WTC11 (cell line): ENCODE measurements around the gene TMEM198. TPM values are rescaled to one million over a fixed set of nuclear protein-coding genes. Genes with fewer than 3 reads are reported as not detected.

ENCODE experiments used
- ATAC-seq: fragments of 200-7000 bp; cut with Tn5 transposase; 2 replicates; pipeline ENCODE4 v1.10.0; 2021; ENCODE audit warnings: mild to moderate bottlenecking, moderate library complexity
- CTCF ChIA-PET: fragments of 300-600 bp; sonication (Branson Sonifier 250); formaldehyde crosslinking; loops from one replicate; lab custom pipeline; 2021; ENCODE audit warnings: antibody characterized with exemption; lab: Charles Lee
- POLR2A ChIA-PET: fragments of 350-600 bp; sonication (Branson Sonifier 250); formaldehyde crosslinking; loops from one replicate; lab custom pipeline; 2021; ENCODE audit warnings: antibody characterized with exemption; lab: Charles Lee
- DNase-seq: peaks from one replicate; pipeline ENCODE4 v3.0.0; 2021; ENCODE audit warnings: low spot score
- H3K27ac Mint-ChIP-seq: 2 replicates; pipeline ENCODE4 v1.8.0; 2021; ENCODE audit warnings: mixed read lengths
- H3K27me3 Mint-ChIP-seq: 2 replicates; pipeline ENCODE4 v1.8.0; 2021; ENCODE audit warnings: low read depth, mild to moderate bottlenecking, moderate library complexity, mixed read lengths
- H3K36me3 Mint-ChIP-seq: 2 replicates; pipeline ENCODE4 v1.8.0; 2021; ENCODE audit warnings: mixed read lengths
- H3K4me1 Mint-ChIP-seq: 2 replicates; pipeline ENCODE4 v1.8.0; 2022; ENCODE audit warnings: mixed read lengths
- H3K4me3 Mint-ChIP-seq: 2 replicates; pipeline ENCODE4 v1.8.0; 2021; ENCODE audit warnings: mild to moderate bottlenecking, moderate library complexity, mixed read lengths
- H3K9me3 Mint-ChIP-seq: 2 replicates; pipeline ENCODE4 v1.8.0; 2021; ENCODE audit warnings: mixed read lengths
- ATF3 ChIP-seq: sonication (generic); formaldehyde crosslinking; conservative IDR thresholded peaks from 2 replicates; pipeline ENCODE4 v1.8.1; 2022; ENCODE audit warnings: mild to moderate bottlenecking, missing genetic modification reagents
- CREB1 ChIP-seq: sonication (generic); formaldehyde crosslinking; IDR thresholded peaks from 2 replicates; pipeline ENCODE4 v1.8.0; 2023; ENCODE audit warnings: mild to moderate bottlenecking, missing genetic modification reagents
- ELF4 ChIP-seq: sonication (generic); formaldehyde crosslinking; IDR thresholded peaks from 2 replicates; pipeline ENCODE4 v1.8.1; 2022; ENCODE audit warnings: low read depth, mild to moderate bottlenecking, moderate library complexity, missing genetic modification reagents
- FOXK1 ChIP-seq: sonication (generic); formaldehyde crosslinking; IDR thresholded peaks from 2 replicates; pipeline ENCODE4 v1.8.0; 2022; ENCODE audit warnings: mild to moderate bottlenecking, moderate library complexity, missing genetic modification reagents
- JUN ChIP-seq: sonication (generic); formaldehyde crosslinking; IDR thresholded peaks from 2 replicates; pipeline ENCODE4 v1.8.0; 2023; ENCODE audit warnings: mild to moderate bottlenecking, missing genetic modification reagents
- KAT7 ChIP-seq: sonication (generic); formaldehyde crosslinking; IDR thresholded peaks from 2 replicates; pipeline ENCODE4 v1.8.1; 2023; ENCODE audit warnings: missing genetic modification reagents, mild to moderate bottlenecking, borderline replicate concordance
- NFATC4 ChIP-seq: fragments of 250-450 bp; sonication (Bioruptor Pico); IDR thresholded peaks from 2 replicates; pipeline ENCODE4 v1.9.0; 2021; ENCODE audit warnings: mild to moderate bottlenecking
- NR1H2 ChIP-seq: sonication (generic); formaldehyde crosslinking; IDR thresholded peaks from 2 replicates; pipeline ENCODE4 v1.9.0; 2021; ENCODE audit warnings: mild to moderate bottlenecking, moderate library complexity, missing genetic modification reagents
- NR2C2 ChIP-seq: sonication (generic); formaldehyde crosslinking; IDR thresholded peaks from 2 replicates; pipeline ENCODE4 v1.8.0; 2022; ENCODE audit warnings: mild to moderate bottlenecking, missing genetic modification reagents
- TEAD1 ChIP-seq: sonication (generic); formaldehyde crosslinking; IDR thresholded peaks from 2 replicates; pipeline ENCODE4 v1.8.0; 2022; ENCODE audit warnings: mild to moderate bottlenecking, missing genetic modification reagents
- TEAD4 ChIP-seq: sonication (generic); formaldehyde crosslinking; IDR thresholded peaks from 2 replicates; pipeline ENCODE4 v1.8.0; 2022; ENCODE audit warnings: mild to moderate bottlenecking, missing genetic modification reagents
- TP53 ChIP-seq: sonication (generic); formaldehyde crosslinking; IDR thresholded peaks from 2 replicates; pipeline ENCODE4 v1.8.1; 2023; ENCODE audit warnings: mild to moderate bottlenecking, missing genetic modification reagents
- USF2 ChIP-seq: sonication (generic); formaldehyde crosslinking; IDR thresholded peaks from 2 replicates; pipeline ENCODE4 v1.8.1; 2023; ENCODE audit warnings: mild to moderate bottlenecking, missing genetic modification reagents, moderate library complexity
- ZBTB21 ChIP-seq: sonication (generic); formaldehyde crosslinking; IDR thresholded peaks from 2 replicates; pipeline ENCODE4 v1.8.1; 2023; ENCODE audit warnings: mild to moderate bottlenecking, missing genetic modification reagents, borderline replicate concordance
- ZNF121 ChIP-seq: sonication (generic); formaldehyde crosslinking; IDR thresholded peaks from 2 replicates; pipeline ENCODE4 v1.8.0; 2023; ENCODE audit warnings: missing genetic modification reagents
- ZNF138 ChIP-seq: sonication (generic); formaldehyde crosslinking; conservative IDR thresholded peaks from 2 replicates; pipeline ENCODE4 v1.8.1; 2022; ENCODE audit warnings: mild to moderate bottlenecking, moderate library complexity, missing genetic modification reagents
- ZNF232 ChIP-seq: sonication (generic); formaldehyde crosslinking; IDR thresholded peaks from 2 replicates; pipeline ENCODE4 v1.8.0; 2022; ENCODE audit warnings: mild to moderate bottlenecking, missing genetic modification reagents
- ZNF396 ChIP-seq: fragments of 250-450 bp; sonication (Bioruptor Pico); IDR thresholded peaks from 2 replicates; pipeline ENCODE4 v1.8.0; 2021; ENCODE audit warnings: mild to moderate bottlenecking, moderate library complexity, borderline replicate concordance
- ZNF423 ChIP-seq: fragments of 250-450 bp; sonication (Bioruptor Pico); IDR thresholded peaks from 2 replicates; pipeline ENCODE4 v2.1.2; 2022; ENCODE audit warnings: mild to moderate bottlenecking, moderate library complexity
- ZNF532 ChIP-seq: fragments of 250-450 bp; sonication (Bioruptor Pico); IDR thresholded peaks from 2 replicates; pipeline ENCODE4 v1.9.0; 2021; ENCODE audit warnings: mild to moderate bottlenecking, borderline replicate concordance
- ZNF671 ChIP-seq: fragments of 250-450 bp; sonication (Bioruptor Pico); IDR thresholded peaks from 2 replicates; pipeline ENCODE4 v1.8.0; 2021; ENCODE audit warnings: mild to moderate bottlenecking
- total RNA-seq: library from RNA; stranded (reverse); gene quantifications from 3 replicates; pipeline ENCODE4 v1.2.3, GENCODE V29; 2021
- TF ChIP-seq, protein P1 (sequence below): sonication (generic); formaldehyde crosslinking; IDR thresholded peaks from 2 replicates; pipeline ENCODE4 v1.8.0; 2023; ENCODE audit warnings: missing genetic modification reagents

The TMEM198 gene
- total RNA-seq, 1 experiment from 2014 or later = 7.1 TPM

DNA sequence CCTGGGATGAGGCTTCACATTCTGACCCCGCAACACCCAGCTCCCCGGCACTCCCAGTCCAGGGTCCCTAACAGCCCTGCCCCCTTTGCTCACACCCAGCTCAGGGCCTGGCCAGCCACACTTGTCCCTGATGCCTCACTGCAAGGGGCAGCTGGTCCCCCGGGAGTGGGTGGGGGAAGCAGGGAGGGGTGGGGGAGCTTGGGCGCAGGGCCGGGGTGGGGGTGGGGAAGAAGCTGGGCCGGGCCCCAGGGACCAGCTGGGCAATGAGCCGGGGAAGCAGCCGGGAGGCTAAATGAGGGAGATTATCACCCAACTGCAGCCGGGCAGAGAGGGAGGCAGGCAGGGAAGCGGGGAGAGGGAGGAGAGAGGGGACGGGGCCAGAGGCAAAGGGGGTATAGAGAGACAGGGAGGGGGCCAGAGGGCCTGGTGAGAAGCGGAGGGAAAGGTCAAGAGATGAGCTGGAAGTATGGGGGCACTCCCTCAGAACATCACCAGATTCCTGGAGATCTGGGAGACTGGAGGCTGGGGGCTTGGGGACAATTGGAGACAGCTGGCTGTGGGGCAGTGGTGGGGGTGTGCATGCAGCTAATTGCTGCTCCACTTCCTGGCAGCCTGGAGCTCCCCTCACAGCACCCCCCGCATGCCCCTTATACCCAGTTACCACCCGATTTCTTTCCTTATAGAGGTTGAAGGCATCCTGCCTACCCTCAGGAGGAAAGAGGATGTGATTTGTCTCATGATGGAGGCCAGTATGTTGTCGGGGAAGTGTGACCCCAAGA is 32.1 kb upstream of the TMEM198 start (continued):
- TF ChIP-seq, protein P1, sequence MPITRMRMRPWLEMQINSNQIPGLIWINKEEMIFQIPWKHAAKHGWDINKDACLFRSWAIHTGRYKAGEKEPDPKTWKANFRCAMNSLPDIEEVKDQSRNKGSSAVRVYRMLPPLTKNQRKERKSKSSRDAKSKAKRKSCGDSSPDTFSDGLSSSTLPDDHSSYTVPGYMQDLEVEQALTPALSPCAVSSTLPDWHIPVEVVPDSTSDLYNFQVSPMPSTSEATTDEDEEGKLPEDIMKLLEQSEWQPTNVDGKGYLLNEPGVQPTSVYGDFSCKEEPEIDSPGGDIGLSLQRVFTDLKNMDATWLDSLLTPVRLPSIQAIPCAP (CRISPR knock-in tag) = no peak
- no peak for TF ChIP-seq ZBTB21 (CRISPR knock-in tag)
- no peak for TF ChIP-seq ZNF232 (CRISPR knock-in tag)
- TF ChIP-seq KAT7 (CRISPR knock-in tag) = no peak
- no peak for TF ChIP-seq ZNF532 (CRISPR knock-in tag)
- TF ChIP-seq ZNF671 (CRISPR knock-in tag) = no peak

- peaks cover 51% of the 10 kb centered on the region for H3K4me1 Mint-ChIP-seq
- CTCF ChIA-PET = interaction anchor here (0.6 to 41.3 kb wide), 8 partner anchors 8 to 126 kb away, joined by 3 to 2316 read pairs (median 6); partner anchors contain the start of gene GMPPA
- H3K9me3 Mint-ChIP-seq = no peaks in the 10 kb centered on the region
- no peak for DNase-seq
- no peak overlapping the region for H3K4me3 Mint-ChIP-seq
- ATAC-seq = no peak
- H3K36me3 Mint-ChIP-seq = no peaks in the 10 kb centered on the region
- POLR2A ChIA-PET = interaction anchor here (1.0 to 2.9 kb wide), 2 partner anchors 14 to 21 kb away, joined by 5 to 8 read pairs; partner anchors contain the start of gene GMPPA
- no peak for TF ChIP-seq ZNF138 (CRISPR knock-in tag)
- no peak overlapping the region for H3K27ac Mint-ChIP-seq
- H3K27me3 Mint-ChIP-seq = peaks cover 68% of the 10 kb centered on the region
Measured at GRCh38 chr2:219512524-219513216, 31.2 kb upstream of the TMEM198 start.

DNA sequence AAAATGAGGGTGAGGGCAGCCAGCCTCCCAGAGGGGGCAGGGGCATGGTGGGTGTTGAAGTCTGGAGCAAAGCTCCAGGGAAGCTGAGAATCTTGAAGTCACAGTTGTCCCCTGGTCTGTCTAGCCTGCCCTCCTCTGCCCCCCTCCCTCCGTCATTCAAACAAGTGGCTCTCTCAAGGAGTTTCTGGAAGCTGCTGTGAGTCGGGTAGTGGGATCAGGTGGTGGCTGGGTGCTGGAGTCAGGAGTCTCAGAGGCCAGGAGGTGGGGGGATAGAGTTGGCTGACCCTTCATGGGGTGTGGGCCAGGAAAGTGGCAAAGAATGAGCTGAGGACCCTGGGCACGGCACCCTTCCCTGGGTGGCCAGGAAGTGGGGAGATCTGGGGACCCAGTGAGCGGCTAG is 30.0 kb upstream of the TMEM198 start:
- no peaks in the 10 kb centered on the region for H3K9me3 Mint-ChIP-seq
- no peak overlapping the region for H3K27ac Mint-ChIP-seq
- peak overlapping the region; percentile 59 for H3K4me3 Mint-ChIP-seq

DNA sequence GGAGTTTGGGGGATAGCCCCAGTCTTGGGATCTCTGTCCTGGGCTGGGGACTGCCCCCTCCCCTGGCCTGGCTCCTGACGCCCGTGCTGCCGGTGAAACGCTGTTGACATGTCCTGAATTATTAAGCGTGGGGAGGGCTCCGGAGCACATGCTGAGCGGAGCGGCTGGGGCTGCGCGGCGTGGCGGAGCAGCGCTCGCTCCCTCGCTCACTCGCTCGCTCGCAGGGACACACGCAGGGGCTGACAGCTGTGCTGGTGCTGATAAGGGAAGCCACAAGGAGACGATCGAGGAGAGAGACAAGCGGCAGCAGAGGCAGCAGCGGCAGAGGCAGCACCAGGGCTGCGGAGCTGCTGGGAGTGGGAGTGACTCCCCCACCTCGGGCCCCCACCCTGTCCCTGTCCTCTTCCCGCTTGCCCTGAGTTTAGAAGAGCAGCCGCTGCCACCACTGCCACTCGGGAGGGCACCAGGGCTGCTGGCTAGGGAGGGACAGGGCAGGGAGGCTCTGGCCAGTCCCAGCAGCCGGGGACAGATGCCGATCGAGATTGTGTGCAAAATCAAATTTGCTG is 29.5 kb upstream of the TMEM198 start, which contains the start of gene ASIC4:
Gene ASIC4 (plus strand): TSS at position 287 of the 566 bp plus-strand sequence. CDS start 243 bp downstream, at position 530.
- H3K4me1 Mint-ChIP-seq = peaks cover 54% of the 10 kb centered on the region
- no peak for DNase-seq
- peak within 1 kb of the TSS; percentile 59 for H3K4me3 Mint-ChIP-seq
- ChIA-PET POLR2A (interaction anchor here (0.7 to 1.6 kb wide), 2 partner anchors 18 to 127 kb away, joined by 3 read pairs; partner anchors contain the start of gene DNPEP), CTCF (interaction anchor here (0.9 to 41.3 kb wide), 7 partner anchors 8 to 112 kb away, joined by 3 to 2316 read pairs (median 3); partner anchors contain the start of gene GMPPA)
- no peaks in the 10 kb centered on the region for H3K9me3 Mint-ChIP-seq
- peaks cover 73% of the 10 kb centered on the region for H3K27me3 Mint-ChIP-seq
- TF ChIP-seq NFATC4 (no peak), TP53 (CRISPR knock-in tag) (no peak), ZNF396 (CRISPR knock-in tag) (no peak), USF2 (CRISPR knock-in tag) (no peak), CREB1 (CRISPR knock-in tag) (no peak), JUN (CRISPR knock-in tag) (no peak), ELF4 (CRISPR knock-in tag) (no peak)
- H3K27ac Mint-ChIP-seq = no peak within 1 kb of the TSS
- no peaks in the 10 kb centered on the region for H3K36me3 Mint-ChIP-seq
- peak; percentile 2; the same call in 1 of the 2 replicates for ATAC-seq

More for the DNA sequence above, 30.0 kb upstream of the TMEM198 start:
- Mint-ChIP-seq H3K4me1 (peaks cover 52% of the 10 kb centered on the region), H3K27me3 (peaks cover 73% of the 10 kb centered on the region), H3K36me3 (no peaks in the 10 kb centered on the region)
- DNase-seq (no peak), ATAC-seq (no peak)
- ChIA-PET CTCF (interaction anchor here (0.9 to 41.3 kb wide), 7 partner anchors 9 to 111 kb away, joined by 3 to 2316 read pairs (median 3); partner anchors contain the start of gene GMPPA), POLR2A (interaction anchor here (0.7 to 2.9 kb wide), 3 partner anchors 15 to 126 kb away, joined by 3 to 8 read pairs (median 3); partner anchors contain the start of genes DNPEP and GMPPA)
- TF ChIP-seq ZNF396 (CRISPR knock-in tag) (no peak), ZNF423 (CRISPR knock-in tag) (no peak), NR2C2 (no peak), NR1H2 (CRISPR knock-in tag) (no peak), FOXK1 (no peak), ATF3 (CRISPR knock-in tag) (no peak), TEAD1 (CRISPR knock-in tag) (no peak), TEAD4 (CRISPR knock-in tag) (no peak), NFATC4 (no peak), ZNF121 (CRISPR knock-in tag) (no peak)
